IPS DF 4.7 (cell line): ENCODE results near the gene AIF1.

Experiments used
- DNase-seq: peaks from one replicate; pipeline ENCODE4 v3.0.0-alpha.2; 2013; ENCODE audit warnings: low spot score; ENCODE audit errors: extremely low read depth

AIF1 gene

DNA sequence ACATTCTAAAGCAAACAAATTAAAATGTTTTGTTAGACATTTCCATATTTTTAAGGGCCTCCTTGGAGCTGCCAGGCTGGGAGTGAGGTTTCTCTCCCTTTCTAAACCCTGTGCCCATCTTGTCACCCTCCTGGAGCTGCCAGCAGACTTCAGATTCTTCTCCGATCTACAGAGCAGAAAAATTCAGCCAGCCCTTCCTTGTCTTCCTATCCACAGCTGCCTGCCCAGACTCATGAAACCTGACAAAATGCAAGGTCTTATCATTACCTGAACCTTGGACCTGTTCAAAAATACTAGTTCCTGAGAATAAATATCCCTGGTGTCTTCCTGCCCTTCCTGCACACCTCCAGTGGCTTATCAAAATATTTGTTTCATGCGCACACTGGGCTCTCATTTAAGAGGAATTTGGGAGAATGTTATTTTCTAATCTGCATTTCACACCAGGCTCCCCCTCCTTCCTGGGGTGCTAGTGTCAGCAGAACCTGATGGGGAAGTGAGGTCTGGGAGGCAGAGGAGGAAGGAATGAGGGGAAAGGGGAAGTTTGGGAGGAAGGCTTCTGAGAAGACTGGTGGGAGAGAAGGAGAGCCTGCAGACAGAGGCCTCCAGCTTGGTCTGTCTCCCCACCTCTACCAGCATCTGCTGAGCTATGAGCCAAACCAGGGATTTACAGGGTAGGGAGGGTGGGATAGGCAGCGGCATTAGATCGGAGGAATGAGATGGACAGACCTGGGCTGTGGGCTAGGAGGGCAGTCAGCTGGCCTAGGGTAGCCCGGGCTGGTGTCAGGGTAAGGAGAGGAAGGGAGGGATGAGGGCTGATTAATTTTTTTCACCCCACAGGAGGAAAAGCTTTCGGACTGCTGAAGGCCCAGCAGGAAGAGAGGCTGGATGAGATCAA, at the start of gene AIF1:
TSS of gene AIF1 (plus strand) at position 551 of the 895 bp plus-strand sequence. CDS start at position 647, 96 bp downstream.
- DNase-seq = no peak

DNA sequence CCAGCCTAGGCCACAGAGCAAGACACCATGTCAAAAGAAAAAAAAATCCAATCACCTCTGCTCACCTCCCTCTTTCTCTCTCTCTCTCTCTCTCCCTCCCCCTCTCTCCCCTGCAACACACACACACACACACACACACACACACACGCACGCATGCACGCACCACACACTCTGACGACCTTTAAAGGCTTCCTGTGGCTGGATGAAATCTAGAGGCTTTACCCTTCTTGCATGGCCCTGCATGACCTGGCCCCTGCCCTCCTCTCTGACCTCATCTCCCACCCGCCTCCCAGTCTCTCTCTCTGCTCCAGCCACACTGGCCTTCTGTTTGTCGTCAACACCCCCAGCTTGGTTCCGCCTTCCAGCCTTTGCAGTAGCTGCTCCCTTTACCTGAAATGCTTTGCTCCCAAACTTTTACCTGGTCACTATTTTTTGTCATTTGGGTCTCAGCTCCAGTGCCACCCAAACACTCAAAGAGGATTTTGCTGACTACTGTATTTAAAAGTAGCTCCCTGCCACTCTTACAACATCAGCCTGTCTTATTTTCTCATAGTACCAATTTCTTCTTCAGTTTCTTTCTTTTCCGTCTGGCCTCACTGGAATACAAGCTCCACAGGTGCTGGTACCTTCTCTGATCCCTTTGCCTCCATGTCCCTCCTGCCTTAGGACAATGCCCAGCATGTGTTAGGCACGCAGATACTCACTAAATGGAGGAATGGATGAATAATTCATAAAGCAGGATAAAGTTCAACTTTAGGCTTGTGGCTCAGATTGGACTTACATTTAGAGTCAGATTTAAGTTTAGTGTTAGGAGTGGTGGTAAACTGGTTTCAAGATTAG, 47.3 kb upstream of the AIF1 start:
- no peak for DNase-seq

DNA sequence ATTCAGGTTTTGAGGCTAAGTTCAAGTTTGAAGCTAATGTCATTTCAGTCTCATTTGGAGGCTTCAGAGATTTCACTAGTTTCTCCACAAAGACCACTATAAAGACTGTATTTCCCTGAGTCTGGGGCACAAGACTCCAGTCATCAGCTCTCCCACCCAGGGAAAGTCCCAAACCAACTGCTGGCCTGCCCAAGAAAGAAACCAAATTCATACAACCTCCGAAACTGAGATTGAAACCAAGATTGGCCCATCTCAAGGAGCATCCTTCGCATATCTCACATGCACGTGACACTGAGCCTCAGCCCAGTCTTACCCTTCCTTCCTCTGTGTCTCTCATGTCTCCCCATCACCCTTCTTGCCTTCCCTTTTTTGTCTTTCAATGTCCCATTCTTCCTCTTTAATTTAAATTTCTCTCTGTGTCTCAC, 46.5 kb upstream of the AIF1 start:
- DNase-seq = no peak

DNA sequence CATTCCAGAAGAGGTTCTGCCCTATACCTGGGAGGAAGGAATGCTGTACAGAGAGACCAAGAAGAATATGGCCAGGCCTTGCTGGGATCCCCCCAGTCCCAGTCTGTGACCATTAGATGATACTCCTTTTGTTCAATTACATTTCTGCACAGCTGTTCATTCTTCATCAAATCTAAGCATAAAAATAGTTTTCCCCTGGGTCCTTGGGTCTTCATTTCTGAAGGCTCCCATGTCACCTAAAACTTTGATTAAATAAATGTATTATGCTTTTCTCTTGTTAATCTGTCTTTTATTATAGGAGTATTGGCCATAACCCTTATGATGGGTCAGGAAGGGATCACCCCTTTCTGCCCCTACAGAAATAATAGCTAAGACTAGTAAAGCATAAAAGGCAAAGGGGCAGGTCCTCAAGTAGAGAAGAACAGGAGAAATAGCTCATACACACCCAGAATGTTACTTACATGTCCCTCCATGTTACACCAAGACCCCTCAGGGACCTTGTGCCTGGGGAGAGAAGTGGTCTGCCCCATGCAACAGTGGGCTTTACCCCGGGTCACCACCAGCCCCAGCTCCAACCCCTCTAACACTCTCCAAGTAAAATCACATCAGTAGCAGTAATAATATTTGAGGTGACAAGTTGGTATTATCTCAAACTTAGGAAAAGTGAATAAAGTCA, 45.0 kb upstream of the AIF1 start:
- no peak for DNase-seq

DNA sequence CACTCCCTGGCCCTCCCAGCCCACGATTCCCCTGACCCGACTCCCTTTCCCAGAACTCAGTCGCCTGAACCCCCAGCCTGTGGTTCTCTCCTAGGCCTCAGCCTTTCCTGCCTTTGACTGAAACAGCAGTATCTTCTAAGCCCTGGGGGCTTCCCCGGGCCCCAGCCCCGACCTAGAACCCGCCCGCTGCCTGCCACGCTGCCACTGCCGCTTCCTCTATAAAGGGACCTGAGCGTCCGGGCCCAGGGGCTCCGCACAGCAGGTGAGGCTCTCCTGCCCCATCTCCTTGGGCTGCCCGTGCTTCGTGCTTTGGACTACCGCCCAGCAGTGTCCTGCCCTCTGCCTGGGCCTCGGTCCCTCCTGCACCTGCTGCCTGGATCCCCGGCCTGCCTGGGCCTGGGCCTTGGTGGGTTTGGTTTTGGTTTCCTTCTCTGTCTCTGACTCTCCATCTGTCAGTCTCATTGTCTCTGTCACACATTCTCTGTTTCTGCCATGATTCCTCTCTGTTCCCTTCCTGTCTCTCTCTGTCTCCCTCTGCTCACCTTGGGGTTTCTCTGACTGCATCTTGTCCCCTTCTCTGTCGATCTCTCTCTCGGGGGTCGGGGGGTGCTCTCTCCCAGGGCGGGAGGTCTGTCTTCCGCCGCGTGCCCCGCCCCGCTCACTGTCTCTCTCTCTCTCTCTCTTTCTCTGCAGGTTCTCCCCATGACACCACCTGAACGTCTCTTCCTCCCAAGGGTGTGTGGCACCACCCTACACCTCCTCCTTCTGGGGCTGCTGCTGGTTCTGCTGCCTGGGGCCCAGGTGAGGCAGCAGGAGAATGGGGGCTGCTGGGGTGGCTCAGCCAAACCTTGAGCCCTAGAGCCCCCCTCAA, 42.8 kb upstream of the AIF1 start, which contains the start of gene LTA:
TSS of gene LTA (plus strand) at position 249 of the 871 bp plus-strand sequence. CDS start at position 703, 454 bp downstream.
- no peak for DNase-seq

DNA sequence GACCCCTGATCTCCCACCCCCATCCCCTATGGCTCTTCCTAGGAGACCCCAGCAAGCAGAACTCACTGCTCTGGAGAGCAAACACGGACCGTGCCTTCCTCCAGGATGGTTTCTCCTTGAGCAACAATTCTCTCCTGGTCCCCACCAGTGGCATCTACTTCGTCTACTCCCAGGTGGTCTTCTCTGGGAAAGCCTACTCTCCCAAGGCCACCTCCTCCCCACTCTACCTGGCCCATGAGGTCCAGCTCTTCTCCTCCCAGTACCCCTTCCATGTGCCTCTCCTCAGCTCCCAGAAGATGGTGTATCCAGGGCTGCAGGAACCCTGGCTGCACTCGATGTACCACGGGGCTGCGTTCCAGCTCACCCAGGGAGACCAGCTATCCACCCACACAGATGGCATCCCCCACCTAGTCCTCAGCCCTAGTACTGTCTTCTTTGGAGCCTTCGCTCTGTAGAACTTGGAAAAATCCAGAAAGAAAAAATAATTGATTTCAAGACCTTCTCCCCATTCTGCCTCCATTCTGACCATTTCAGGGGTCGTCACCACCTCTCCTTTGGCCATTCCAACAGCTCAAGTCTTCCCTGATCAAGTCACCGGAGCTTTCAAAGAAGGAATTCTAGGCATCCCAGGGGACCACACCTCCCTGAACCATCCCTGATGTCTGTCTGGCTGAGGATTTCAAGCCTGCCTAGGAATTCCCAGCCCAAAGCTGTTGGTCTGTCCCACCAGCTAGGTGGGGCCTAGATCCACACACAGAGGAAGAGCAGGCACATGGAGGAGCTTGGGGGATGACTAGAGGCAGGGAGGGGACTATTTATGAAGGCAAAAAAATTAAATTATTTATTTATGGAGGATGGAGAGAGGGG, 41.6 kb upstream of the AIF1 start:
- DNase-seq = no peak

DNA sequence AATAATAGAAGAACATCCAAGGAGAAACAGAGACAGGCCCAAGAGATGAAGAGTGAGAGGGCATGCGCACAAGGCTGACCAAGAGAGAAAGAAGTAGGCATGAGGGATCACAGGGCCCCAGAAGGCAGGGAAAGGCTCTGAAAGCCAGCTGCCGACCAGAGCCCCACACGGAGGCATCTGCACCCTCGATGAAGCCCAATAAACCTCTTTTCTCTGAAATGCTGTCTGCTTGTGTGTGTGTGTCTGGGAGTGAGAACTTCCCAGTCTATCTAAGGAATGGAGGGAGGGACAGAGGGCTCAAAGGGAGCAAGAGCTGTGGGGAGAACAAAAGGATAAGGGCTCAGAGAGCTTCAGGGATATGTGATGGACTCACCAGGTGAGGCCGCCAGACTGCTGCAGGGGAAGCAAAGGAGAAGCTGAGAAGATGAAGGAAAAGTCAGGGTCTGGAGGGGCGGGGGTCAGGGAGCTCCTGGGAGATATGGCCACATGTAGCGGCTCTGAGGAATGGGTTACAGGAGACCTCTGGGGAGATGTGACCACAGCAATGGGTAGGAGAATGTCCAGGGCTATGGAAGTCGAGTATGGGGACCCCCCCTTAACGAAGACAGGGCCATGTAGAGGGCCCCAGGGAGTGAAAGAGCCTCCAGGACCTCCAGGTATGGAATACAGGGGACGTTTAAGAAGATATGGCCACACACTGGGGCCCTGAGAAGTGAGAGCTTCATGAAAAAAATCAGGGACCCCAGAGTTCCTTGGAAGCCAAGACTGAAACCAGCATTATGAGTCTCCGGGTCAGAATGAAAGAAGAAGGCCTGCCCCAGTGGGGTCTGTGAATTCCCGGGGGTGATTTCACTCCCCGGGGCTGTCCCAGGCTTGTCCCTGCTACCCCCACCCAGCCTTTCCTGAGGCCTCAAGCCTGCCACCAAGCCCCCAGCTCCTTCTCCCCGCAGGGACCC, 40.6 kb upstream of the AIF1 start:
- DNase-seq = no peak

DNA sequence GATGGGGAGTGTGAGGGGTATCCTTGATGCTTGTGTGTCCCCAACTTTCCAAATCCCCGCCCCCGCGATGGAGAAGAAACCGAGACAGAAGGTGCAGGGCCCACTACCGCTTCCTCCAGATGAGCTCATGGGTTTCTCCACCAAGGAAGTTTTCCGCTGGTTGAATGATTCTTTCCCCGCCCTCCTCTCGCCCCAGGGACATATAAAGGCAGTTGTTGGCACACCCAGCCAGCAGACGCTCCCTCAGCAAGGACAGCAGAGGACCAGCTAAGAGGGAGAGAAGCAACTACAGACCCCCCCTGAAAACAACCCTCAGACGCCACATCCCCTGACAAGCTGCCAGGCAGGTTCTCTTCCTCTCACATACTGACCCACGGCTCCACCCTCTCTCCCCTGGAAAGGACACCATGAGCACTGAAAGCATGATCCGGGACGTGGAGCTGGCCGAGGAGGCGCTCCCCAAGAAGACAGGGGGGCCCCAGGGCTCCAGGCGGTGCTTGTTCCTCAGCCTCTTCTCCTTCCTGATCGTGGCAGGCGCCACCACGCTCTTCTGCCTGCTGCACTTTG, 39.6 kb upstream of the AIF1 start, which contains the start of gene TNF:
TSS of gene TNF (plus strand) at position 231 of the 567 bp plus-strand sequence. CDS start at position 408, 177 bp downstream.
- DNase-seq = no peak

DNA sequence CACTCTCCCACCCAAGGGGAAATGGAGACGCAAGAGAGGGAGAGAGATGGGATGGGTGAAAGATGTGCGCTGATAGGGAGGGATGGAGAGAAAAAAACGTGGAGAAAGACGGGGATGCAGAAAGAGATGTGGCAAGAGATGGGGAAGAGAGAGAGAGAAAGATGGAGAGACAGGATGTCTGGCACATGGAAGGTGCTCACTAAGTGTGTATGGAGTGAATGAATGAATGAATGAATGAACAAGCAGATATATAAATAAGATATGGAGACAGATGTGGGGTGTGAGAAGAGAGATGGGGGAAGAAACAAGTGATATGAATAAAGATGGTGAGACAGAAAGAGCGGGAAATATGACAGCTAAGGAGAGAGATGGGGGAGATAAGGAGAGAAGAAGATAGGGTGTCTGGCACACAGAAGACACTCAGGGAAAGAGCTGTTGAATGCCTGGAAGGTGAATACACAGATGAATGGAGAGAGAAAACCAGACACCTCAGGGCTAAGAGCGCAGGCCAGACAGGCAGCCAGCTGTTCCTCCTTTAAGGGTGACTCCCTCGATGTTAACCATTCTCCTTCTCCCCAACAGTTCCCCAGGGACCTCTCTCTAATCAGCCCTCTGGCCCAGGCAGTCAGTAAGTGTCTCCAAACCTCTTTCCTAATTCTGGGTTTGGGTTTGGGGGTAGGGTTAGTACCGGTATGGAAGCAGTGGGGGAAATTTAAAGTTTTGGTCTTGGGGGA, 38.9 kb upstream of the AIF1 start:
- DNase-seq = no peak

DNA sequence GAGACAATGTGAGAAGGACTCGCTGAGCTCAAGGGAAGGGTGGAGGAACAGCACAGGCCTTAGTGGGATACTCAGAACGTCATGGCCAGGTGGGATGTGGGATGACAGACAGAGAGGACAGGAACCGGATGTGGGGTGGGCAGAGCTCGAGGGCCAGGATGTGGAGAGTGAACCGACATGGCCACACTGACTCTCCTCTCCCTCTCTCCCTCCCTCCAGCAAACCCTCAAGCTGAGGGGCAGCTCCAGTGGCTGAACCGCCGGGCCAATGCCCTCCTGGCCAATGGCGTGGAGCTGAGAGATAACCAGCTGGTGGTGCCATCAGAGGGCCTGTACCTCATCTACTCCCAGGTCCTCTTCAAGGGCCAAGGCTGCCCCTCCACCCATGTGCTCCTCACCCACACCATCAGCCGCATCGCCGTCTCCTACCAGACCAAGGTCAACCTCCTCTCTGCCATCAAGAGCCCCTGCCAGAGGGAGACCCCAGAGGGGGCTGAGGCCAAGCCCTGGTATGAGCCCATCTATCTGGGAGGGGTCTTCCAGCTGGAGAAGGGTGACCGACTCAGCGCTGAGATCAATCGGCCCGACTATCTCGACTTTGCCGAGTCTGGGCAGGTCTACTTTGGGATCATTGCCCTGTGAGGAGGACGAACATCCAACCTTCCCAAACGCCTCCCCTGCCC, 38.0 kb upstream of the AIF1 start:
- DNase-seq = no peak

DNA sequence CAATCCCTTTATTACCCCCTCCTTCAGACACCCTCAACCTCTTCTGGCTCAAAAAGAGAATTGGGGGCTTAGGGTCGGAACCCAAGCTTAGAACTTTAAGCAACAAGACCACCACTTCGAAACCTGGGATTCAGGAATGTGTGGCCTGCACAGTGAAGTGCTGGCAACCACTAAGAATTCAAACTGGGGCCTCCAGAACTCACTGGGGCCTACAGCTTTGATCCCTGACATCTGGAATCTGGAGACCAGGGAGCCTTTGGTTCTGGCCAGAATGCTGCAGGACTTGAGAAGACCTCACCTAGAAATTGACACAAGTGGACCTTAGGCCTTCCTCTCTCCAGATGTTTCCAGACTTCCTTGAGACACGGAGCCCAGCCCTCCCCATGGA, 37.5 kb upstream of the AIF1 start:
- no peak for DNase-seq

DNA sequence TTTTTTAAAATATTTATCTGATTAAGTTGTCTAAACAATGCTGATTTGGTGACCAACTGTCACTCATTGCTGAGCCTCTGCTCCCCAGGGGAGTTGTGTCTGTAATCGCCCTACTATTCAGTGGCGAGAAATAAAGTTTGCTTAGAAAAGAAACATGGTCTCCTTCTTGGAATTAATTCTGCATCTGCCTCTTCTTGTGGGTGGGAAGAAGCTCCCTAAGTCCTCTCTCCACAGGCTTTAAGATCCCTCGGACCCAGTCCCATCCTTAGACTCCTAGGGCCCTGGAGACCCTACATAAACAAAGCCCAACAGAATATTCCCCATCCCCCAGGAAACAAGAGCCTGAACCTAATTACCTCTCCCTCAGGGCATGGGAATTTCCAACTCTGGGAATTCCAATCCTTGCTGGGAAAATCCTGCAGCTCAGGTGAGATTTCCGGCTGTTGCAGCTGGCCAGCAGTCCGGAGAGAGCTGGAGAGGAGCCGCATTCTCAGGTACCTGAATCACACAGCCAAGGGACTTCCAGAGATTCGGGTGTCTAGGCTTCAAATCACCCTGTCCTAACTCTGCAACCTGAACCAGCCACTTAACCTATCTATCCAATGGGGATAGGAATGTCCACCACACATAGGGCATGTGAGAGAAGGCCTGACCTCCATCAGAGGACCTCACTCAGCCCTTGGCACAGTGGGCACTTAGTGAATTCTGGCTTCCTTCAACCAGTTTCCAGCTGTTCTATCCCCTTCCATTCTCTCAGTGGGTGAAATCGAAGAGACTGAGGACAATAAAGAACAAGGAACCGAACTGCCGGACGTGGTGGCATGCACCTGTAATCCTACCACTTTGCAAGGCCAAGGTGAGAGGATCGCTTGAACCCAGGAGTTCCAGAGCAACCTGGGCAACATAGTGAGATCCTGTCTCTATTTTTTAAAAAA, 36.6 kb upstream of the AIF1 start:
- no peak for DNase-seq

DNA sequence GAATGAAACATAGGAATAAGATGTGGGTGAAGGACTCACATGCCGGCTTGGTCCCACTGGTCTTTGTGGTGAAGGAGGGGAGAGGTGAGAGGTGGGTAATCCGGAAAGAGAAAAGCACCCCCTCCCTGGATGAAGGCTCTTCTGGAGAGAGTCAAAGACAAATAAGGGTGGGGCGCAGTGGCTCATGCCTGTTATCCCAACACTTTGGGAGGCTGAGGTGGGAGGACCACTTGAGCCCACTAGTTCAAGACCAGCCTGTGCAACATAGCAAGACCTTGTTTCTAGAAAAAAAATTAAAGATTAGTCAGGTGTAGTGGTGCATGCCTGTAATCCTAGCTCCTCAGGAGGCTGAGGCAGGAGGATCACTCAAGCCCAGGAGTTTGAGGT, 35.9 kb upstream of the AIF1 start:
- DNase-seq = no peak

DNA sequence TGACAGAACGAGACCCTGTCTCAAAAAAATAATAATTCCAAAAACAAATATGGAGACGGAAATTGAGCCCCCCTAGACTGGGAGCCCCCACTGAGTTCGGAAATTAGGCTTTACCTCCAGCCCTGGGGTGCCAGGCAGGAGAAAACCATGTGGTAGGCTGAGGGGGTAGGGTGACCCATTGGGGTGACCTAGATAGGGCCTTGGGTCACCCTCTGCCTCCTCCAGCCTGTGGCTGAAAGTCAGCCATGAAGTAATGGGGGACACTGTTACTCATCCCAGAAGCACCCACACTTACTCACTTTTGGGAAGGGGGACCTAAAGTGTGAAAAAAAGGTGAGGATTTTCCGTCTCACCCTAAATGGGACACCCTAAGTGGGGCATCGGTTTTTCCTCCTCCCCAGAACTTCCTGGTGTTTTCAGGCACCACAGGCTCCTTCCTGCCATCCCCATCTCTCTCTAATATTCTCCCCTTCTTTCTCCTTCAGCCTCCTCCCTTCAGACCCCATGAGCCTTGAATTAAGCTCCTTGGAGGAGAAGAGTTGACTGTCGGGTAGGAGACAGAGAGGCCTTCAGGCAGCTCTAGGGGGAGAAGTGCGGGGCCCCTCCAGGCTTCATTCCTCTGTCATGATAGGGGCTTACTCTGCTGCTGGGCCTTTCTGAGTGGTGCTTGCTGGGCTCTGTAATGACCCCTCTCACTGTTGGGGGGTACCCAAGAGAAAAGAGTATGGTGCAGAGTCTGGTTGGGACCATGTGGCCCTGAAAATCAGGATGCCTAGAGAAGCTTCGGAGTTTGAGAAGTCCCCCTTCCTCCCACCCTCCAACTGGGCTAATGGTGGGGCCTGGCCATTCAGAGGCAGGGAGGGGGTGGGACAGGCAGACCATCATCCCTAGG, 35.2 kb upstream of the AIF1 start:
- DNase-seq = no peak

DNA sequence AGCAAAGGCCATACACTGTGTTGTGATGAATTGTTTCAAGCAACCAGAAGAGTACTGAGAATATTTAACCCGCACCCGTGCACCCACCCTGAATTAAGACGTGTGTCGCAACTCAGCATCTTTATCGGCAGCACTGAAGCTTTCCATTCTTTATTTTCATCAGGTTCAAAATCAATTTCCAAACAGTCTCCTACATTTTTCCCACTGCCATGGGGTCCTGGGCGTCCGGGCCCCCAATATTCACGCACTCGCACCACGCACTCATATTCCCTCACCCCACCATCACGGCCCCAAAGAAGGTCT, 34.6 kb upstream of the AIF1 start:
- no peak for DNase-seq
